ENCODE data around the gene EXOC7.
A peak's percentile ranks its signal among the peaks of the same experiment; 100 is the strongest.
"Not testable (repeated sequence)": the region's sequence is repeated elsewhere in the genome, so short reads cannot be mapped to it uniquely, and the experiment has no call there.

The EXOC7 gene

DNA sequence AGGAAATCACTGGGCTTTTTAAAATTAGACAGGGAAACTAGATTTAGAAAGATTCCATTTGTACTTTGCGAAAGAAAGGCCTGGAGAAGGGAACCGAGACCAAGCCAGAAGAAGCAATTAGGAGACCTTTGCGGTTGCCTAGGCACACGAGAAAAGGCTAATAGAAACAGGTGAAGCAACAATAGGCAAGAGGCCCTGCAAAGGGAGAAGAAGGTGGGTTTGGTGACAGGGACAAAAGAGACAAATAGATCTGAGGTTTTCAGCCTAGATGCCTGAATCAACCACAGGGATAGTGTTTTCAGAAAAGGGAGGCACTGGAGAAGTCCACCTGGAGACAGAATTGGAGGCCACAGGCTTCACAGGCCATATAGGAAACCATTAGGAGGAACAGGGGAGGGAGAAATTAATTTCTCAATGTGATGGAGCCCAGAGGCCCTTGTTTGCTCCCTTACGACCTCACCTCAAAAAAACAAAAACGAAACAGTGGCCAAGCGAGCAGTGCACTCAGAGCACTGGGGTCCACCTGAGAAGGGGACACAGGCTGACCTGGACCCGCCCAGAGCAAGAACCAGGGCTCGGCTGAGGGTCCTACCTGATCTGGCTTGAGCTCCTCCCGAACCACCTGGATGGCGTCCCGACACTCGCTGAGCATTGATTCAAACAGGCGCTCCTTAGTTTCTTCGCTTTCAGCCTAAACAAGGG lies 53.6 kb downstream of the EXOC7 start:
- DNase-seq (ENCODE audit: low read depth): no peak
- H3K4me3 ChIP-seq (ENCODE audit: low read depth, low read length): no peak overlapping the region
- TF ChIP-seq CTCF (conservative IDR thresholded peaks at IDR 0.05; ENCODE audit: low read depth, low read length): no peak

GRCh38 chr17:76049239-76049638 lies 54.3 kb downstream of the EXOC7 start:
- no peak for TF ChIP-seq CTCF (conservative IDR thresholded peaks at IDR 0.05; ENCODE audit: low read depth, low read length)
- DNase-seq (ENCODE audit: low read depth): no peak
- H3K4me3 ChIP-seq (ENCODE audit: low read depth, low read length): no peak overlapping the region

DNA sequence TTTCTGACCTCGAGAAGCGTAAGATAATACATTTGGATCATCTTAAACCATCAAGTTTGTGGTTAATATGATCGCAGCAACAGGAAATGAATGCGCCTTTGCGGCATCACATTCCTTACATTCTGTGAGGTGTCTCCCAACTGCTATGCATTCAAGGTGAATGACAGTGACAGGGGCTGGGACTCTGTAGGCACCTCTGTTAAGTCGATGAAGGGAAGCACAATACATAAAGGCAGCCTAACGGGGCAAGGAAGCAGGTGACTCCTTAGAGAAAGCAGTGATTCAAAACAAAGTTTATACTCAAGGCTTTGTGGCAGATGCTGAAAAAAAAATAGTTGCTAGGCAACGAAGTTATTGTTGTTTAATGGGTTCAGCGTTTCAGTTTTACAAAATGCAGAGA lies 54.9 kb downstream of the EXOC7 start:
- no peak overlapping the region for H3K4me3 ChIP-seq (ENCODE audit: low read depth, low read length)
- DNase-seq (ENCODE audit: low read depth): peak; percentile 76
- TF ChIP-seq CTCF (conservative IDR thresholded peaks at IDR 0.05; ENCODE audit: low read depth, low read length): no peak

- DNase-seq (ENCODE audit: low read depth): no peak
- H3K4me3 ChIP-seq (ENCODE audit: low read depth, low read length): no peak overlapping the region
- no peak for TF ChIP-seq CTCF (conservative IDR thresholded peaks at IDR 0.05; ENCODE audit: low read depth, low read length)
Measured at GRCh38 chr17:76048025-76048605, 55.5 kb downstream of the EXOC7 start.

GRCh38 chr17:76046064-76046463 lies 57.5 kb downstream of the EXOC7 start:
- TF ChIP-seq CTCF (conservative IDR thresholded peaks at IDR 0.05; ENCODE audit: low read depth, low read length): no peak
- DNase-seq (ENCODE audit: low read depth): no peak
- no peak overlapping the region for H3K4me3 ChIP-seq (ENCODE audit: low read depth, low read length)

DNA sequence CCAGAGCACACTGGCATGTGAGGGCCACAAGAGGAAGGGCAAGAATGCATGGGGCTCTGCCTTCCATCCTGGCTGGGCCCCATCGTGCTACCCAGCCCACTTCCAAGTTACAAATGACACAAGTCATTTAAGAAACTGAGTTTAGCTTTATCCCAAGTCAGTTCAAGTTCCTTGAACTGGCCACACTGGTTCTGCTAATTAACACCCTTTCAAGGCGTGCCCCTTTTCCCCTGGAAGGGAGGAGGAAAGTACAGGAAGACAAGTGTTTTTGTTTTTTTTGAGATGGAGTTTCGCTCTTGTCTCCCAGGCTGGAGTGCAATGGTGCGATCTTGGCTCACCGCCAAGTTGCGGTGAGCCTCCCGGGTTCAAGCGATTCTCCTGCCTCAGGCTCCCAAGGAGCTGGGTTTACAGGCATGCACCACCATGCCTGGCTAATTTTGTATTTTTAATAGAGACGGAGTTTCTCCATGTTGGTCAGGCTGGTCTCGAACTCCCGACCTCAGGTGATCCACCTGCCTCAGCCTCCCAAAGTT lies 59.0 kb downstream of the EXOC7 start:
- DNase-seq (ENCODE audit: low read depth); H3K4me3 ChIP-seq (ENCODE audit: low read depth, low read length): not testable (repeated sequence)

GRCh38 chr17:76042868-76043267 lies 60.7 kb downstream of the EXOC7 start:
- H3K4me3 ChIP-seq (ENCODE audit: low read depth, low read length); DNase-seq (ENCODE audit: low read depth): not testable (repeated sequence)

GRCh38 chr17:76040376-76040775 lies 63.2 kb downstream of the EXOC7 start:
- no peak for DNase-seq (ENCODE audit: low read depth)
- no peak for TF ChIP-seq CTCF (conservative IDR thresholded peaks at IDR 0.05; ENCODE audit: low read depth, low read length)
- no peak overlapping the region for H3K4me3 ChIP-seq (ENCODE audit: low read depth, low read length)

All from choroid plexus epithelial cell (primary cell).